GM23338 (cell line): ENCODE results near the gene DRD4. TPM values are rescaled to one million over a fixed set of nuclear protein-coding genes. Genes with fewer than 3 reads are reported as not detected.

Experiments
- ATAC-seq: fragments of 200-7000 bp; cut with Tn5 transposase; 3 replicates; pipeline ENCODE4 v1.9.1; 2020
- DNase-seq: peaks from one replicate; pipeline ENCODE4 v3.0.0-alpha.2; 2015; ENCODE audit warnings: low spot score
- H2AFZ ChIP-seq: fragments of 200-600 bp; sonication (generic); 2 replicates; pipeline ENCODE4 v1.8.0; 2016; ENCODE audit warnings: antibody characterized with exemption, mild to moderate bottlenecking, moderate library complexity
- H3F3A ChIP-seq: fragments of 200-600 bp; sonication (generic); replicated peaks from 2 replicates; pipeline ENCODE4 v1.8.0; 2017; ENCODE audit warnings: antibody characterized with exemption, mixed run types, low read depth
- H3K27ac ChIP-seq: fragments of 200-600 bp; sonication (generic); 2 replicates; pipeline ENCODE4 v1.6.1; 2016; ENCODE audit warnings: low read depth
- H3K27me3 ChIP-seq: fragments of 200-600 bp; sonication (generic); 2 replicates; pipeline ENCODE4 v1.8.0; 2016; ENCODE audit warnings: mild to moderate bottlenecking, mixed run types, moderate library complexity; ENCODE audit not compliant: insufficient read depth
- H3K36me3 ChIP-seq: fragments of 200-600 bp; sonication (generic); 2 replicates; pipeline ENCODE4 v1.8.0; 2016; ENCODE audit warnings: mild to moderate bottlenecking; ENCODE audit not compliant: insufficient read depth
- H3K4me1 ChIP-seq: fragments of 200-600 bp; sonication (generic); 2 replicates; pipeline ENCODE4 v1.8.0; 2016; ENCODE audit warnings: mild to moderate bottlenecking, moderate library complexity; ENCODE audit not compliant: insufficient read depth
- H3K4me2 ChIP-seq: fragments of 200-600 bp; sonication (generic); 2 replicates; pipeline ENCODE4 v1.7.1; 2017; ENCODE audit warnings: mixed run types
- H3K4me3 ChIP-seq: fragments of 200-600 bp; sonication (generic); 2 replicates; pipeline ENCODE4 v1.6.1; 2016; ENCODE audit warnings: mixed run types
- H3K79me2 ChIP-seq: fragments of 200-600 bp; sonication (generic); replicated peaks from 2 replicates; pipeline ENCODE4 v1.8.0; 2017; ENCODE audit warnings: mild to moderate bottlenecking; ENCODE audit not compliant: insufficient read depth
- H3K9me2 ChIP-seq: fragments of 200-600 bp; sonication (generic); 2 replicates; pipeline ENCODE4 v1.8.0; 2017; ENCODE audit not compliant: insufficient read depth
- H4K20me1 ChIP-seq: fragments of 200-600 bp; sonication (generic); replicated peaks from 2 replicates; pipeline ENCODE4 v1.8.0; 2017; ENCODE audit warnings: mild to moderate bottlenecking; ENCODE audit not compliant: insufficient read depth
- H3K27ac Mint-ChIP-seq: 2 replicates; pipeline ENCODE4 v1.8.0; 2020; ENCODE audit warnings: inconsistent platforms, mild to moderate bottlenecking, moderate library complexity, mixed read lengths
- H3K27me3 Mint-ChIP-seq: 3 replicates; pipeline ENCODE4 v1.8.0; 2022; ENCODE audit warnings: low read depth, mild to moderate bottlenecking, moderate library complexity, mixed read lengths, inconsistent platforms; ENCODE audit not compliant: insufficient read depth, poor library complexity
- H3K36me3 Mint-ChIP-seq: 3 replicates; pipeline ENCODE4 v1.8.0; 2021; ENCODE audit warnings: low read depth, mild to moderate bottlenecking, inconsistent platforms, moderate library complexity, mixed read lengths
- H3K4me1 Mint-ChIP-seq: 3 replicates; pipeline ENCODE4 v1.8.0; 2020; ENCODE audit warnings: mild to moderate bottlenecking, inconsistent platforms, mixed read lengths
- H3K4me3 Mint-ChIP-seq: 3 replicates; pipeline ENCODE4 v1.8.0; 2021; ENCODE audit warnings: moderate library complexity, mild to moderate bottlenecking, inconsistent platforms, mixed read lengths
- H3K9me3 Mint-ChIP-seq: 3 replicates; pipeline ENCODE4 v1.8.0; 2020; ENCODE audit warnings: moderate library complexity, mild to moderate bottlenecking, inconsistent platforms, mixed read lengths
- CREB1 ChIP-seq: fragments of 250-450 bp; sonication (Bioruptor Pico); IDR thresholded peaks from 2 replicates; pipeline ENCODE4 v1.5.0; 2020; ENCODE audit warnings: low read depth, mild to moderate bottlenecking, moderate library complexity
- EZH2 ChIP-seq: fragments of 200-600 bp; sonication (generic); IDR thresholded peaks from one replicate; pipeline ENCODE4 v1.8.0; 2017; ENCODE audit warnings: antibody characterized with exemption, mild to moderate bottlenecking, low read depth; ENCODE audit not compliant: unreplicated experiment
- EZH2phosphoT487 ChIP-seq: fragments of 200-600 bp; sonication (generic); IDR thresholded peaks from one replicate; pipeline ENCODE4 v1.8.1; 2018; ENCODE audit warnings: antibody characterized with exemption; ENCODE audit not compliant: unreplicated experiment
- JUNB ChIP-seq: IDR thresholded peaks from one replicate; pipeline ENCODE4 v1.6.1; 2016; ENCODE audit warnings: antibody characterized with exemption; ENCODE audit not compliant: unreplicated experiment
- NANOG ChIP-seq: IDR thresholded peaks from 2 replicates; pipeline ENCODE4 v1.6.1; 2016; ENCODE audit warnings: antibody characterized with exemption, borderline replicate concordance
- POLR2AphosphoS5 ChIP-seq: IDR thresholded peaks from 2 replicates; pipeline ENCODE4 v1.6.1; 2016; ENCODE audit warnings: antibody characterized with exemption, low read depth
- STAT1 ChIP-seq: IDR thresholded peaks from one replicate; pipeline ENCODE4 v1.6.1; 2016; ENCODE audit warnings: antibody characterized with exemption; ENCODE audit not compliant: unreplicated experiment
- ZNF114 ChIP-seq: fragments of 250-450 bp; sonication (Bioruptor Pico); IDR thresholded peaks from 2 replicates; pipeline ENCODE4 v1.5.0; 2020; ENCODE audit warnings: mild to moderate bottlenecking, moderate library complexity
- ZNF331 ChIP-seq: fragments of 250-450 bp; sonication (Bioruptor Pico); IDR thresholded peaks from 2 replicates; pipeline ENCODE4 v1.5.0; 2020; ENCODE audit warnings: low read depth, mild to moderate bottlenecking, moderate library complexity
- polyA plus RNA-seq: library from polyadenylated mRNA; unstranded; fragments of >200 nt; fragmentation: Nextera tagmentation; extraction: Ambion mirVana; gene quantifications from 2 replicates; pipeline ENCODE4 v1.2.1, GENCODE V29; 2016
- total RNA-seq: library from RNA; depleted of rRNA; stranded (reverse); fragments of >200 nt; shearing (Covaris generic); gene quantifications from 2 replicates; pipeline ENCODE4 v1.2.3, GENCODE V29; 2014
- TF ChIP-seq, protein P1 (sequence below), 2 experiments: fragments of 200-600 bp in 1 of 2; sonication (generic) in 1 of 2; conservative IDR thresholded peaks; 2 replicates each; pipeline versions ENCODE4 v1.5.1 to v1.6.1; 2016 to 2017; ENCODE audit warnings: antibody characterized with exemption in 2 of 2, low read depth in 2 of 2, mild to moderate bottlenecking in 2 of 2, moderate library complexity in 1 of 2
- TF ChIP-seq, protein P2 (sequence below): IDR thresholded peaks from one replicate; pipeline ENCODE4 v1.6.1; 2018; ENCODE audit warnings: antibody characterized with exemption; ENCODE audit not compliant: unreplicated experiment

Gene DRD4
- total and polyA plus RNA-seq, 2 experiments from 2014 or later: 1.0 to 1.8 TPM

DNA sequence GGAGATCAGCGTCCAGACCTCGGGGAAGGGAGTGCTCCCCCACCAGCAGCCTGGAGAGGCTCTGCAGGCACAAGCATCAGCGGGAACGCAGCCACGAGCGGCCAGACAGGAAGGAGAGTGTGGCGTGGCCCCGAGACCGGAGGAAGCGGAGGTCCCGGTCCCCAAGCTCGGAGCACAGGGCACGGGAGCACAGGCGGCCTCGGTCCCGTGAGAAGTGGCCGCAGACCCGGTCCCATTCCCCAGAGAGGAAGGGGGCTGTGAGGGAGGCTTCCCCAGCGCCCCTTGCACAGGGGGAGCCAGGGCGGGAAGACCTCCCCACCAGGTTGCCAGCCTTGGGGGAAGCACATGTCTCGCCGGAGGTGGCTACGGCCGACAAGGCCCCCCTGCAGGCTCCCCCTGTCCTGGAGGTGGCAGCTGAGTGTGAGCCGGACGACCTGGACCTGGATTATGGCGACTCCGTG is 28.2 kb upstream of the DRD4 start (continued):
- TF ChIP-seq EZH2 (no peak), JUNB (no peak), STAT1 (no peak), NANOG (no peak), ZNF331 (CRISPR knock-in tag) (no peak), ZNF114 (CRISPR knock-in tag) (no peak)
- TF ChIP-seq, protein P1, sequence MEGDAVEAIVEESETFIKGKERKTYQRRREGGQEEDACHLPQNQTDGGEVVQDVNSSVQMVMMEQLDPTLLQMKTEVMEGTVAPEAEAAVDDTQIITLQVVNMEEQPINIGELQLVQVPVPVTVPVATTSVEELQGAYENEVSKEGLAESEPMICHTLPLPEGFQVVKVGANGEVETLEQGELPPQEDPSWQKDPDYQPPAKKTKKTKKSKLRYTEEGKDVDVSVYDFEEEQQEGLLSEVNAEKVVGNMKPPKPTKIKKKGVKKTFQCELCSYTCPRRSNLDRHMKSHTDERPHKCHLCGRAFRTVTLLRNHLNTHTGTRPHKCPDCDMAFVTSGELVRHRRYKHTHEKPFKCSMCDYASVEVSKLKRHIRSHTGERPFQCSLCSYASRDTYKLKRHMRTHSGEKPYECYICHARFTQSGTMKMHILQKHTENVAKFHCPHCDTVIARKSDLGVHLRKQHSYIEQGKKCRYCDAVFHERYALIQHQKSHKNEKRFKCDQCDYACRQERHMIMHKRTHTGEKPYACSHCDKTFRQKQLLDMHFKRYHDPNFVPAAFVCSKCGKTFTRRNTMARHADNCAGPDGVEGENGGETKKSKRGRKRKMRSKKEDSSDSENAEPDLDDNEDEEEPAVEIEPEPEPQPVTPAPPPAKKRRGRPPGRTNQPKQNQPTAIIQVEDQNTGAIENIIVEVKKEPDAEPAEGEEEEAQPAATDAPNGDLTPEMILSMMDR (conservative IDR thresholded peaks at IDR 0.05; ENCODE audit: low read depth in 2 of 2): no peak
- TF ChIP-seq, protein P2, sequence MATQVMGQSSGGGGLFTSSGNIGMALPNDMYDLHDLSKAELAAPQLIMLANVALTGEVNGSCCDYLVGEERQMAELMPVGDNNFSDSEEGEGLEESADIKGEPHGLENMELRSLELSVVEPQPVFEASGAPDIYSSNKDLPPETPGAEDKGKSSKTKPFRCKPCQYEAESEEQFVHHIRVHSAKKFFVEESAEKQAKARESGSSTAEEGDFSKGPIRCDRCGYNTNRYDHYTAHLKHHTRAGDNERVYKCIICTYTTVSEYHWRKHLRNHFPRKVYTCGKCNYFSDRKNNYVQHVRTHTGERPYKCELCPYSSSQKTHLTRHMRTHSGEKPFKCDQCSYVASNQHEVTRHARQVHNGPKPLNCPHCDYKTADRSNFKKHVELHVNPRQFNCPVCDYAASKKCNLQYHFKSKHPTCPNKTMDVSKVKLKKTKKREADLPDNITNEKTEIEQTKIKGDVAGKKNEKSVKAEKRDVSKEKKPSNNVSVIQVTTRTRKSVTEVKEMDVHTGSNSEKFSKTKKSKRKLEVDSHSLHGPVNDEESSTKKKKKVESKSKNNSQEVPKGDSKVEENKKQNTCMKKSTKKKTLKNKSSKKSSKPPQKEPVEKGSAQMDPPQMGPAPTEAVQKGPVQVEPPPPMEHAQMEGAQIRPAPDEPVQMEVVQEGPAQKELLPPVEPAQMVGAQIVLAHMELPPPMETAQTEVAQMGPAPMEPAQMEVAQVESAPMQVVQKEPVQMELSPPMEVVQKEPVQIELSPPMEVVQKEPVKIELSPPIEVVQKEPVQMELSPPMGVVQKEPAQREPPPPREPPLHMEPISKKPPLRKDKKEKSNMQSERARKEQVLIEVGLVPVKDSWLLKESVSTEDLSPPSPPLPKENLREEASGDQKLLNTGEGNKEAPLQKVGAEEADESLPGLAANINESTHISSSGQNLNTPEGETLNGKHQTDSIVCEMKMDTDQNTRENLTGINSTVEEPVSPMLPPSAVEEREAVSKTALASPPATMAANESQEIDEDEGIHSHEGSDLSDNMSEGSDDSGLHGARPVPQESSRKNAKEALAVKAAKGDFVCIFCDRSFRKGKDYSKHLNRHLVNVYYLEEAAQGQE: no peak

DNA sequence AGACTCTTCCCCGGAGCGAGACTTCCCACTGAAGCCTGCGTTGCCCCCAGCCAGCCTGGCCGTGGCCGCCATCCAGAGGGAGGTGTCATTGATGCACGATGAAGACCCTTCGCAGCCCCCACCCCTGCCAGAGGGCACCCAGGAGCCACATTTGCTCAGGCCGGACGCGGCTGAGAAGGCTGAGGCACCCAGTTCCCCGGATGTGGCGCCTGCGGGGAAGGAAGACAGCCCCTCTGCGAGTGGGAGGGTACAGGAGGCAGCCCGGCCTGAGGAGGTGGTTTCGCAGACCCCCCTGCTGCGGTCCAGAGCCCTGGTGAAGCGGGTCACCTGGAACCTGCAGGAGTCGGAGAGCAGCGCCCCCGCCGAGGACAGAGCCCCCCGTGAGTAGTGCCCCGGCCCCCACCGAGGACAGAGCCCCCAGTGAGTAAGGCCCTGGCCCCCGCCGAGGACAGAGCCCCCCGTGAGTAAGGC is 27.7 kb upstream of the DRD4 start:
- H3F3A ChIP-seq: peaks cover 34% of the 10 kb centered on the region
- H3K4me2 ChIP-seq: no peak overlapping the region
- no peaks in the 10 kb centered on the region for H3K27me3 ChIP-seq
- H2AFZ ChIP-seq: no peak overlapping the region
- H3K9me3 Mint-ChIP-seq: no peaks in the 10 kb centered on the region
- no peak for ATAC-seq
- no peaks in the 10 kb centered on the region for H3K9me2 ChIP-seq
- H3K36me3 Mint-ChIP-seq: peaks cover 48% of the 10 kb centered on the region
- 0 out of 2 replicates have a peak, but pooled peaks cover 10% of the 10 kb centered on the region for H3K36me3 ChIP-seq
- H3K27ac Mint-ChIP-seq: no peak overlapping the region
- H3K4me1 ChIP-seq: peaks cover 4% of the 10 kb centered on the region; the same call in 1 of the 2 replicates
- no peak overlapping the region for H3K4me3 Mint-ChIP-seq
- H3K79me2 ChIP-seq: 0 out of 2 replicates have a peak, but pooled peaks cover 4% of the 10 kb centered on the region
- H3K4me1 Mint-ChIP-seq: peaks cover 5% of the 10 kb centered on the region
- H3K27ac ChIP-seq: no peak overlapping the region
- H4K20me1 ChIP-seq: peaks cover 18% of the 10 kb centered on the region; the same call in 1 of the 2 replicates
- no peak overlapping the region for H3K4me3 ChIP-seq
- no peak for DNase-seq
- H3K27me3 Mint-ChIP-seq: peaks cover 9% of the 10 kb centered on the region
- TF ChIP-seq, protein P2: no peak
- no peak for TF ChIP-seq JUNB
- TF ChIP-seq EZH2: no peak
- no peak for TF ChIP-seq NANOG
- no peak for TF ChIP-seq ZNF114 (CRISPR knock-in tag)
- TF ChIP-seq EZH2phosphoT487: no peak
- TF ChIP-seq STAT1: no peak
- TF ChIP-seq CREB1 (CRISPR knock-in tag): no peak
- TF ChIP-seq POLR2AphosphoS5: no peak
- TF ChIP-seq, protein P1 (conservative IDR thresholded peaks at IDR 0.05; ENCODE audit: low read depth in 2 of 2): no peak
